SK-N-MC (cell line): ENCODE data around the gene RNF146.

ENCODE experiments used
- EZH2 ChIP-seq: fragments of 200-600 bp; sonication (generic); IDR thresholded peaks from one replicate; pipeline ENCODE4 v1.6.1; 2017; ENCODE audit warnings: antibody characterized with exemption
- FOXP2 ChIP-seq: optimal IDR thresholded peaks from 2 replicates; pipeline ENCODE3; 2011; ENCODE audit warnings: mild to moderate bottlenecking, moderate library complexity; ENCODE audit not compliant: insufficient read depth; ENCODE audit errors: extremely low read length, control extremely low read depth
- POLR2AphosphoS5 ChIP-seq: IDR thresholded peaks from 2 replicates; pipeline ENCODE4 v1.6.1; 2012; ENCODE audit warnings: mild to moderate bottlenecking, low read depth, low read length, borderline replicate concordance

DNA sequence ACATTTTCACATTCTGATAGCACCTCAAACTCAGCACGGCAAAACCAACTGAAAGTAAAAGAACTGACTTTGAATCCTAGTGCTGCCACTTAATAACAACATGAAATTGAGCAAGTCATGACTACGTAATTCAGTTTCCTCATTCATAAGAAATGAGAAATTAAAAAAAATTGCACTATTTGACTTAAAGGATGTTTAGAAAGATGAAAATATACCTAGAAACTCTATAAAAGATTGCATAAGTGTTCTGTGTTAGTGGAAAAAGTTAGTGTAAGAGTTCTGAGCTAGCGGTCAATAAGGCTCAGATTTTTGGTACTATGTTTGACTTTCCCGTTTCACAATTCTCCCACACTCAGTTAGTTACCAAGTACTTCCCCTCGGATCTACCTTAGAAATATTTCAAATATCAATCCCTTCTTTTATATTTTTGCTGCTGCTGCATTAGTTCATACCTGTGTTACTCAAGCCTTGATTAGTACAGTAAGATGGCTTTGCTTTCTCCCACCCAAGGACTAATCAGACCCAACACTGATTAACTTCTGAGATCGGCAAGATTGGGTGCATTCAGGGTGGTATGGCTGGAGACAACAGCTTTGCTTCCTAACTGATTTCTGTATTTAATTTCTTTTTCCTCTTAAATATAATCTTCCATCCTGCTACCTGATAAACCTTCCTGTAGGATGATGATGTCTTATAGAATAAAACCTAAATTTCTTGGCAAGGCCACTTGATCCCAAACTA is 50.9 kb downstream of the RNF146 start:
- TF ChIP-seq POLR2AphosphoS5 = no peak
- no peak for TF ChIP-seq EZH2
- no peak for TF ChIP-seq FOXP2
